GM12892 (cell line): ENCODE data around the gene HOOK2.
A peak's percentile ranks its signal among the peaks of the same experiment; 100 is the strongest.

Experiments used
- POLR2A ChIP-seq: IDR thresholded peaks from 2 replicates; pipeline ENCODE4 v1.6.1; 2011; ENCODE audit warnings: low read depth, low read length, control low read depth
- POLR2AphosphoS5 ChIP-seq: IDR thresholded peaks from 2 replicates; pipeline ENCODE4 v1.6.1; 2011; ENCODE audit warnings: low read depth, low read length, control low read depth
- TAF1 ChIP-seq: IDR thresholded peaks from 2 replicates; pipeline ENCODE4 v1.6.1; 2011; ENCODE audit warnings: low read depth, mild to moderate bottlenecking, control low read depth, low read length, borderline replicate concordance

- TF ChIP-seq POLR2A: no peak
- TF ChIP-seq POLR2AphosphoS5: no peak
- TF ChIP-seq TAF1: 0 out of 2 replicates have a peak, but pooled peaks have one; percentile 13
These were observed 13.3 kb upstream of the HOOK2 start for GRCh38 chr19:12788682-12789097.
